HG02870 (cell line): ENCODE measurements around the gene PLSCR3.

ENCODE experiments used
- ATAC-seq: cut with Tn5 transposase; IDR thresholded peaks from one replicate; pipeline ENCODE4 v1.9.1; 2021; ENCODE audit warnings: mild to moderate bottlenecking, moderate library complexity; ENCODE audit not compliant: unreplicated experiment

PLSCR3 gene

DNA sequence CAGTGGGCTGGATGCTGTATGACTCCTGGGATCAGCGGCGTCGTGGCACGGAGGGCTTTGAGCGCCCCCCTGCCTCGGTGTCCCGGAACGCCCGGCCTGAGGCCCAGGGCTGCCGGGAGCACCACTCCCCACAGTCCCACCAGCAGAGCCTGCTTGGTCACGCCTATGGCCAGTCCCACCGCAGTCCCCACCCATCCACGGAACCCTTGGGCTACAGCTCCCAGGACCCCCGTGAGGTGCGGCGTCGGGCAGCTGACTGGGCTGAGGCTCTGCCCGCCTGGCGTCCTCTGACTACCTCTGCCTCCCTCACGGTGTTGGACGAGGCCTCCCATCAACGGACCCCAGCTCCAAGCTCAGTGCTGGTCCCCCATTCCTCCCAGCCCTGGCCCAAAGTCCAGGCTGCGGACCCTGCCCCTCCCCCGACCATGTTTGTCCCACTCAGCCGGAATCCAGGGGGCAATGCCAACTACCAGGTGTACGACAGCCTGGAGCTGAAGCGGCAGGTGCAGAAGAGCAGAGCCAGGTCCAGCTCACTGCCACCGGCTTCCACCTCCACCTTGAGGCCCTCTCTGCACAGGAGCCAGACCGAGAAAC is 32.7 kb upstream of the PLSCR3 start:
- ATAC-seq = no peak

DNA sequence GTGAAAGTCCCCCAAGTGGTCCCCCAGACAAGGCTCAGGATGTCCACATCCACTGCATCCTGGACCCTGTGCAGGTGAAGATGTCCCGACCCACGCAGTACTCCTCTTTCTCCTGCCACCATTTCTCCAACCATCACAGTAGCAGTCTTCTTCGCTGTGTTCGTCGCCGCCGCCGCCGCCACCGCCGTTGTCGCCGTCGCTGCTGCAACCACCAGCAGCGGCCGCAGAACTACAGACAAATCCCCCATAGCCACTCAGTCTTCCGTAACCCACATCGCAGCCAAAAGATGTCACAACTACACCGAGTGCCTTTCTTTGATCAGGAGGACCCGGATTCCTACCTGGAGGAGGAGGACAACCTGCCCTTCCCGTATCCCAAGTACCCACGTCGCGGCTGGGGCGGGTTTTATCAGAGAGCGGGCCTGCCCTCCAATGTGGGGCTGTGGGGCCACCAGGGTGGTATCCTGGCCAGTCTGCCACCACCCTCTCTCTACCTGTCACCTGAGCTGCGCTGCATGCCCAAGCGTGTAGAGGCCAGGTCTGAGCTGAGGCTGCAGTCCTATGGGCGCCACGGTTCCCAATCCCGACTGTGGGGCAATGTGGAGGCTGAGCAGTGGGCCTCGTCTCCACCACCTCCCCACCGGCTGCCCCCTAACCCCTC is 32.0 kb upstream of the PLSCR3 start:
- no peak for ATAC-seq

GRCh38 chr17:7425756-7426155 is 31.4 kb upstream of the PLSCR3 start:
- no peak for ATAC-seq

DNA sequence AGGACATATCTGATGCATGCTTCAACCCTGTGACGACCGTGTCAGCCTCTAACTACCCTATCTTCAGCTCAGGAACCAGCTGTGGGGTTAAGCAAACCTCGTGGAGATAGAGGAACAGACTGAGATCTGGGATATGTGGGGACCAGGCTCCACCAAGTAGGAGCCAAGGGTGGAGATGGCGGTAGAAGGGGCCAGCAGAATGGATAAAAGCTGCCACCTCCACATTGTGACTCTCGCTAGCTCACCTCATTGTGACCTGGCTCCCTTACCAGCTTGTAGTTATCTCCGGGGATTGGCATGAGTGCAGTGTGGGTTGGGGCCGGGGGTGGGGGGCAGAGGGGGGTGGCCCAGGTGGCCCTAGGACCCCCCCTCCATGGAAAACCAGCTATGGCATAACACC is 31.0 kb upstream of the PLSCR3 start, which contains the start of gene SPEM2:
Gene SPEM2, plus strand, starts transcription at position 301 of the 400 bp plus-strand sequence. Its CDS starts 73 bp downstream, at position 374.
- no peak for ATAC-seq

DNA sequence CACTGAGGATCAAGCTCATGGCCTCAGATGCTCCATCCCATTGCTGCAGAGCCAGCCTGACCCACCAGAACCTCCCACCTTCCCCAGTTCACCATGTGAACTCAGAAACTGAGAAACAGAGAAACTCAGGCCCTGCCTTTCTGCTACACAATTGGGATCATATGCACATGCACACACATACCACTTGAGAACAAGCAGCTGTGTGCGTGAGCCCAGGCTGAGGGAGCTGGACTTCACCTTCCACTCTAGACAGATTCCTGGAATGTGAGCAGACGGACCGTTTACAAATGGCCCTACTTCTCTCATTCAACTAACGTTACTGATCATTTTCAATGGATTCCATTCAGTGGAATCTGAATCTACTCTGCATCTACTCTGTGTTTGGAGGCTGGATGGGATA is 29.4 kb upstream of the PLSCR3 start:
- ATAC-seq = no peak

- ATAC-seq = no peak
These were observed 26.9 kb upstream of the PLSCR3 start for GRCh38 chr17:7421186-7421585.

- ATAC-seq = no peak
These were observed 25.7 kb upstream of the PLSCR3 start, which contains the start of gene SPEM1 for GRCh38 chr17:7419819-7420610. SPEM1 (plus strand) TSS chr17:7420324; CDS start chr17:7420385, 61 bp downstream.

DNA sequence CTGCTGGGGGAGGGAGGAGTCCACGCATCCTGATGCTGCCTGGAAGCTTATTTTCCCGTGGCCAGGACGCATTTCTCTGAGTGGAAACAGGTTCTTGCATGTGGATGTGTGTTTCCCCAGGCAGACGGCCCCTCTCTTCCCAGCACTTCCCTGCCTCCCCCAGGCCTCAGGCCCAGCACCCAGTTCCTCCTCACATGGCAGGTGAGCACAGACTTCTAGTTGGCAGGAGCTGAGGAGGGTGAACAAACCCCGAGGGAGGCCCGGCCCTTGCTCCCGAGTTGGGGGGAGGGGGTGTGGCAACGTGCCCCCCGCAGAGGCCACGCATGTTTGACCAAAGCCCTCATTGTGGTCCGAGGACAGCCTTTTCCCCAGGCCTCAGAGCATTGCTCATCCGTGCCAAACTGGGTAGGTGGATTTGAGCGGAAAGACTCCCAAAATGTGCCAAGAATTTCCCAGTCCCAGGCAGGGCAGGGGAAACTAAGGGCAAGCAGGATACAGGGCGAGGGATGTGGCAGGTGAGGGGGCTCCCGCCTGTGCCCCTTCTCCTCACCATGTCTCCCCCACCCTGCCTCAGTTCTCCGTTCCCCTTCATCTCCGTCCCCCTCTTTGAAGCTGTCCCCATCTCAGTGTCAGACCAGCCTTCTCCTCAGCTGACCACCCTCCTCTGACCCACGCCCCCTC is 24.3 kb upstream of the PLSCR3 start:
- ATAC-seq = no peak

- no peak for ATAC-seq
These were observed 22.8 kb upstream of the PLSCR3 start for GRCh38 chr17:7417056-7417655.

DNA sequence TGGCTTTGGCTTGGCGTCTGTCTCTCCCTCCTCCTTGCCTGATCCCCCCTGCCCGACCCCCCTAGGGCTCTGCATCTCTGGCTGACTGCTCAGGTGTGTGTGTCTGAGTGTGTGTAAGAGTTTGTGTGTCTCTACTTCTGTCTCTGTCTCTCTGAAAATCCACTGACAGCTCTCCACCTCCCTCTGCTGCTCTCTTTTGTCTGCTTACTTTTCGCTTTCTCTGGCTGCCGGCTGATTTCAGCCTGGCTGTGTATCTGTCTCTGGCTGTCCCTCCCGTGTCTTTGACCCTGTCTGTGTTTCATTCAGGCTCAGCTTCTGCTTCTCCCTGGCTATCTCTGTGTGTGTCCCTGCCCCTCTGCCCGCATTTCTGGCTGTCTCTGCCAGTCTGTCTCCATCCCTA is 22.0 kb upstream of the PLSCR3 start:
- ATAC-seq = no peak

DNA sequence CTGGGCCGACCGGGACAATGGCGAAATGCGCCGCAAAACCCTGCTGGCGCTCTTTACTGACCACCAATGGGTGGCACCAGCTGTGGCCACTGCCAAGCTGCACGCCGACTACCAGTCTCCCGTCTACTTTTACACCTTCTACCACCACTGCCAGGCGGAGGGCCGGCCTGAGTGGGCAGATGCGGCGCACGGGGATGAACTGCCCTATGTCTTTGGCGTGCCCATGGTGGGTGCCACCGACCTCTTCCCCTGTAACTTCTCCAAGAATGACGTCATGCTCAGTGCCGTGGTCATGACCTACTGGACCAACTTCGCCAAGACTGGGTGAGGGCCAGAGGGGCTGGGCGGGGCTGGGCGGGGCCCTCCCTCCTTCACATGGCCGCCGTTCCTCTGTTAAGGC is 21.5 kb upstream of the PLSCR3 start:
- ATAC-seq = no peak

GRCh38 chr17:7414837-7415236 is 20.5 kb upstream of the PLSCR3 start:
- no peak for ATAC-seq

DNA sequence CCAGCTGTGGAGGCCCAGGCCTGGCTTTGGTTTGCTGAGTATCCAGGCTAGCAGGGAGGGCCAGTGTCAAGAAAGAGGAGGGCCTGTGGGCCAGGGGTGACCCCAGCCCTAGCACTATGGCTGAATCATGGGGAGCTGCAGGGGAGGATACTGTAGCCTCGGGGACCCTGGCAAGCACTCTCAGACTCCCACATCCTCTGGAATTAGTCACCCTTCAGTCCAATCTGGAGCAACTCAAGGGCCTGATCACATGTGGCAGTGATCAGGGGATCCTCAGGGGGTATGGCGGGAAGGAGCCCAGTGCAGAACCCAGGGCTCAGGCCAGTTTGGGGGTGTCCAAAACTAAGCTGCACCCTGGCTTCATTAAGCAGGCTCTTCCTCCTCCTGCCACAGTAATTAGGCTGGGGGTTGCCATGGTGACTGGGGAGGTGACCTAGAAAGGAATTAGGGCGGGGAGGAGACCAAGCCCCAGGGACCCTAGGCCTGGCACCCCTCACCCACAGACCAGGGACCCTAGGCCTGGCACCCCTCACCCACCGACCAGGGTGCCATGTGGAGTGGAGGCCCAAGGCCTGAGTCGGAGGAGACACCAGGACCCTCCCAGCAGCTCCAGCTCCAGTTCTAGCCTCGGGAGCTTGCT is 19.1 kb upstream of the PLSCR3 start:
- ATAC-seq = no peak

- ATAC-seq = no peak
These were observed 17.1 kb upstream of the PLSCR3 start for GRCh38 chr17:7411427-7411750.

DNA sequence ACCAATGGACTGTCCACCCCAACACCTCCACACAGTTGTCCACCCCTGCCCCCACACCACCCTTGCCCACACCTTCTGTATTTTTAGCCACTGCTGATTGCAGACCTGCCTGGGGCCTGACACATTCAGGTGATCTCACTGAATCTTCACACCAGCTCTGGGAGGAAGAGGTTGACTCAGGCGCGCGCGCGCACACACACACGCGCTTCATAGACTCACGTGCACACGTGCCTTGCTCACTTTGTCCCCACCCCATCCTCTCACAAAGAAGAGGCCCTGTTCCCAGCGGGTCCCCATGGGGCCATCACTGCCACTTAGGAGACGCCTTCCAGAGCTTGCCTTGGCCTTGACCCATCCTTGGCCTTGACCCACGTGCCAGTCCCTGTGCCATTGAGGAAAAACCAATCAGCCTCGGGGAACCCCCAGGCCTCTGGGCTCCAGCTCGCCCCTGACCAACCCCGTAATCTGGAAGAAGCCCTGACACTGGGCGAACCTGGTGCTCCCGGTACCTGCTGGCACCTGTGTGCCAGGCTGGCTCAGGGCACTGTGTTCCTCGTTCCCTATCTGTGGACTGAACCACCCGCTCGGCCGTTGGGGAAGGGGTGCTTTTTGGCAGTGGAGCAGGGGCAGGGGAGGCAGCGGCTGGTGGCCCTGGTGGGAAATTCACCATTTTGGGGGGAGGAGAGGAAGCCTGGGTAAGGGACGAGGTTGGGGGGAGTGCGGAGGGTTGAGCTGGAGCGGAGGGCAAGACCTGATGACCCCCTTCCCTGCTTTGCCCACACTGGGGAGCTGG is 16.5 kb upstream of the PLSCR3 start:
- no peak for ATAC-seq

DNA sequence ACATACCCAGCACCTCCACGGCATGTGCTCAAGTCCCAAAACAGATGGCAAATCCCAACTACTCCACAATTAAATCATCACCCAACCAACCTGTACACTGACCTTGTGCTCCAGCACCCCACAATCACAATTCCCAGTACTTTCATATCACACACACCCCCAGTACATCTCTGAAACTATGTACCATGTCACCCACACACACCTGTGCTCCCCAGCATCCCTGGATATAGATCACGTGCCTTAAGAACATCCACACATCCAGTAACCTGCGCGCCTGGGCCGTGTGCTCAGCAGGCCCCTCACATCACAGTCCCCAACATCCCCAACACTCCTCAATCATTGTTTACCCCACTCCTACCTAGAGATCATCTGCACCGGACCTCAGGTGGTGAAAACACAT is 15.4 kb upstream of the PLSCR3 start:
- no peak for ATAC-seq

- no peak for ATAC-seq
These were observed 14.5 kb upstream of the PLSCR3 start for GRCh38 chr17:7408863-7409262.

DNA sequence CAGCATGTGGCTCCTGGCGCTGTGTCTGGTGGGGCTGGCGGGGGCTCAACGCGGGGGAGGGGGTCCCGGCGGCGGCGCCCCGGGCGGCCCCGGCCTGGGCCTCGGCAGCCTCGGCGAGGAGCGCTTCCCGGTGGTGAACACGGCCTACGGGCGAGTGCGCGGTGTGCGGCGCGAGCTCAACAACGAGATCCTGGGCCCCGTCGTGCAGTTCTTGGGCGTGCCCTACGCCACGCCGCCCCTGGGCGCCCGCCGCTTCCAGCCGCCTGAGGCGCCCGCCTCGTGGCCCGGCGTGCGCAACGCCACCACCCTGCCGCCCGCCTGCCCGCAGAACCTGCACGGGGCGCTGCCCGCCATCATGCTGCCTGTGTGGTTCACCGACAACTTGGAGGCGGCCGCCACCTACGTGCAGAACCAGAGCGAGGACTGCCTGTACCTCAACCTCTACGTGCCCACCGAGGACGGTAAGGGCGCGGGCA is 14.0 kb upstream of the PLSCR3 start:
- ATAC-seq = no peak

- ATAC-seq = no peak
These were observed 13.3 kb upstream of the PLSCR3 start, which contains the start of gene NLGN2 for GRCh38 chr17:7407485-7408251. NLGN2 (plus strand) TSS chr17:7407845; CDS start chr17:7408256, 411 bp downstream.
